Measurements from ENCODE around the gene ING5.
A peak's percentile ranks its signal among the peaks of the same experiment; 100 is the strongest.

ING5 gene

GRCh38 chr2:241772063-241772499 is 70.2 kb downstream of the ING5 start:
- peak overlapping the region; percentile 36; the same call in 1 of the 2 replicates for H3K27ac ChIP-seq
- no peak for TF ChIP-seq CTCF (conservative IDR thresholded peaks at IDR 0.05)

GRCh38 chr2:241773511-241774418 is 71.9 kb downstream of the ING5 start:
- TF ChIP-seq CTCF (conservative IDR thresholded peaks at IDR 0.05), result no peak
- peak overlapping the region; percentile 36; the same call in 1 of the 2 replicates for H3K27ac ChIP-seq

- H3K27ac ChIP-seq, result peak overlapping the region; percentile 36; the same call in 1 of the 2 replicates
- TF ChIP-seq CTCF (conservative IDR thresholded peaks at IDR 0.05), result no peak
These were observed 72.8 kb downstream of the ING5 start for GRCh38 chr2:241774419-241775222.

- TF ChIP-seq CTCF (conservative IDR thresholded peaks at IDR 0.05), result no peak
- H3K27ac ChIP-seq, result no peak overlapping the region
These were observed 73.7 kb downstream of the ING5 start for GRCh38 chr2:241775223-241776177.

GRCh38 chr2:241776336-241777169 is 74.7 kb downstream of the ING5 start, which contains the start of gene GAL3ST2:
TSS of gene GAL3ST2 (plus strand) at chr2:241776822. CDS start at chr2:241776956, 134 bp downstream.
- no peak within 1 kb of the TSS for H3K27ac ChIP-seq
- no peak for TF ChIP-seq CTCF (conservative IDR thresholded peaks at IDR 0.05)

GRCh38 chr2:241777170-241777685 is 75.4 kb downstream of the ING5 start:
- no peak for TF ChIP-seq CTCF (conservative IDR thresholded peaks at IDR 0.05)
- H3K27ac ChIP-seq, result no peak overlapping the region
